NB4 (cell line): ENCODE data around the gene ATXN2.
A peak's percentile ranks its signal among the peaks of the same experiment; 100 is the strongest.
"Not testable (repeated sequence)": the region's sequence is repeated elsewhere in the genome, so short reads cannot be mapped to it uniquely, and the experiment has no call there.

Experiments used
- DNase-seq: peaks from one replicate; pipeline ENCODE4 v3.0.0; 2010; ENCODE audit warnings: low read depth
- H3K4me3 ChIP-seq: one replicate; pipeline ENCODE4 v1.5.1; 2011; ENCODE audit warnings: mild to moderate bottlenecking, low read depth, low read length, moderate library complexity
- CTCF ChIP-seq: IDR thresholded peaks from one replicate; pipeline ENCODE4 v1.5.1; 2012; ENCODE audit warnings: low read depth, low read length
- MYC ChIP-seq: IDR thresholded peaks from 2 replicates; pipeline ENCODE4 v1.6.1; 2011; ENCODE audit warnings: low read depth, low read length
- POLR2A ChIP-seq: IDR thresholded peaks from 2 replicates; pipeline ENCODE4 v1.6.1; 2011; ENCODE audit warnings: mild to moderate bottlenecking; ENCODE audit not compliant: insufficient read length; ENCODE audit errors: extremely low read depth
- TF ChIP-seq, protein P1 (sequence below): IDR thresholded peaks from 2 replicates; pipeline ENCODE4 v1.6.1; 2011; ENCODE audit warnings: low read depth, low read length

The ATXN2 gene

GRCh38 chr12:111482462-111482861 lies 116.7 kb downstream of the ATXN2 start:
- TF ChIP-seq, protein P1, sequence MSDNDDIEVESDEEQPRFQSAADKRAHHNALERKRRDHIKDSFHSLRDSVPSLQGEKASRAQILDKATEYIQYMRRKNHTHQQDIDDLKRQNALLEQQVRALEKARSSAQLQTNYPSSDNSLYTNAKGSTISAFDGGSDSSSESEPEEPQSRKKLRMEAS, result no peak
- TF ChIP-seq CTCF (peak; percentile 2), MYC (no peak), POLR2A (no peak)
- DNase-seq, result peak; percentile 30
- no peak overlapping the region for H3K4me3 ChIP-seq

- no peak for DNase-seq
- no peak overlapping the region for H3K4me3 ChIP-seq
- TF ChIP-seq, protein P1, result no peak
- no peak for TF ChIP-seq MYC
- TF ChIP-seq CTCF, result no peak
- TF ChIP-seq POLR2A, result no peak
Observed at GRCh38 chr12:111471236-111471635, 127.9 kb downstream of the ATXN2 start.

- no peak for DNase-seq
- H3K4me3 ChIP-seq, result no peak overlapping the region
- TF ChIP-seq, protein P1, result no peak
- TF ChIP-seq POLR2A, result no peak
Observed at GRCh38 chr12:111469401-111469800, 129.7 kb downstream of the ATXN2 start.

DNA sequence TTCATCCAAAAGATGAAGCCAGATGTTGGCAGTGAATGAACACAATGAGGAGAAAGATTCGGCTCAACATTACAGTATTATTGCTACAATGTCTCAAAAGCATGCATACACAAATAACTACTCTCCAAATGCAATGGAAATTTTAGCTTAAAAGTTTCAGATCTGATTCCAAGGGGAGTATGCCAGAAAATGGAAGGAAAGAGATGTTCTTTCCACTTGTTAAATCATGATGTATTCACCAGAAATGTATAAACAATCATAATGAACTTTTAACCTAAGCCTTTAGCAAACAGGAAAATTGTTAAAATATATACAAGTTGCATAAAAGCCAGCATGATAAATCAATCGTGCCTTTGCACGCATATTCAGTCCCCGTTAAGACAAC lies 131.3 kb downstream of the ATXN2 start:
- H3K4me3 ChIP-seq, result no peak overlapping the region
- TF ChIP-seq POLR2A, result no peak
- TF ChIP-seq MYC, result no peak
- TF ChIP-seq, protein P1, result no peak
- TF ChIP-seq CTCF, result no peak
- no peak for DNase-seq

DNA sequence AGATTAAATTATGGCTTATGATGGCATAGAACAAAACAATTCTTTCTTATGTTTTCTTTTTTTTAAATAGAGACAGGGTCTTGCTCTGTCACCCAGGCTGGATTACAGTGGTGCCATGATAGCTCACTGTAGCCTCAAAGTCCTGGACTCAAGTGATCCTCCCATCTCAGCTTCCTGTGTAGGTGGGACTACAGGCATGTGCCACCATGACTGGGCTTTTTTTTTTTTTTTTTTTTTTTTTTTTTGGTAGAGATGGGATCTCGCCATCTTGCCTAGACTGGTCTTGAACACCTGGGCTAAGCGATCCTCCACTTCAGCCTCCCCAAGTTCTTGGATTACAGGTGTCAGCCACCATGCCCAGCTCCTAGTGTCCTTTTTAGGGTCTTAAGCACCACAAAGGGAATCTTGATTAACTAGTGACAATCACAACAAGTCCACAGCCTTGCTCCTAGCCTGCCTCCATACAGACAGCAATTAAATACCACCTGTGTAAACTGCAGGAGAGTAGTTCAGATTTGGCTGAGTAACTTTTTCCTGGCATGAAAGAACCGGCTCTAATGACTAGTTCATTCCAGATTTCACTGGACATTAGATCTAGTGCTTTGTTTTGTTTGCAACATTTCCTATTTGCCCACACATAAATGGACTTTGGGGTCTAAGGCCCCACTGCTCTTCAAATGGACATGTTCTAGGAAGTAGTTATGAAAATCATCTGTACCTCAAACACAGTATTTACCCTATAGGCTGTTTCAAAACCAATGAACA lies 131.8 kb downstream of the ATXN2 start:
- TF ChIP-seq, protein P1, result no peak
- no peak for TF ChIP-seq POLR2A
- no peak for TF ChIP-seq MYC
- no peak for TF ChIP-seq CTCF
- H3K4me3 ChIP-seq, result no peak overlapping the region
- no peak for DNase-seq

GRCh38 chr12:111462210-111462769 lies 136.8 kb downstream of the ATXN2 start:
- H3K4me3 ChIP-seq, result no peak overlapping the region
- no peak for TF ChIP-seq CTCF
- no peak for TF ChIP-seq MYC
- no peak for TF ChIP-seq POLR2A
- TF ChIP-seq, protein P1, result no peak
- DNase-seq, result peak; percentile 50

DNA sequence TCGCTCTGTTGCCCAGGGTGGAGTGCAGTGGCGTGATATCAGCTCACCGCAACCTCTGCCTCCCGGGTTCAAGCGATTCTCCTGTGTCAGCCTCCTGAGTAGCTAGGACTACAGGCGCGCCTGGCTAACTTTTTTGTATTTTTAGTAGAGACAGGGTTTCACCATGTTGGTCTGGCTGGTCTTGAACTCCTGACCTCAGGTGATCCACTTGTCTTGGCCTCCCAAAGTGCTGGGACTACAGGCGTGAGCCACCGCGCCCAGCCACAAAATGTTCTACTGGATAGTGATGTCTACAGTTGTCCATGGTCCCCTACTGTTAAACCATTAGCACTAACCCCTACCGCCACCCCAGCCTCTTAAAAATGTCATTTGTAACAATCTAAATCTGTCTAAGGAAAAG lies 139.0 kb downstream of the ATXN2 start:
- not testable (repeated sequence) for DNase-seq, H3K4me3 ChIP-seq
